DND-41 (cell line): ENCODE data around the gene SOX8.

Experiments used
- ATAC-seq: fragments of 200-7000 bp; cut with Tn5 transposase; 3 replicates; pipeline ENCODE4 v1.9.1; 2021; ENCODE audit warnings: low read depth; ENCODE audit not compliant: insufficient read depth
- DNase-seq: peaks from one replicate; pipeline ENCODE4 v3.0.0-alpha.2; 2020
- H2AFZ ChIP-seq: 2 replicates; pipeline ENCODE4 v1.6.0; 2012; ENCODE audit warnings: low read depth, low read length
- H3K27ac ChIP-seq: 2 replicates; pipeline ENCODE4 v1.5.1; 2012; ENCODE audit warnings: low read length, inconsistent platforms
- H3K27me3 ChIP-seq: fragments of 200-600 bp; sonication (generic); 2 replicates; pipeline ENCODE4 v1.6.0; 2012; ENCODE audit warnings: low read length, mild to moderate bottlenecking, inconsistent platforms; ENCODE audit not compliant: insufficient read depth, poor library complexity
- H3K36me3 ChIP-seq: 2 replicates; pipeline ENCODE4 v1.5.1; 2012; ENCODE audit warnings: low read length, inconsistent platforms; ENCODE audit not compliant: insufficient read depth
- H3K4me1 ChIP-seq: 2 replicates; pipeline ENCODE4 v1.5.1; 2012; ENCODE audit warnings: mild to moderate bottlenecking, low read length; ENCODE audit not compliant: insufficient read depth
- H3K4me2 ChIP-seq: 2 replicates; pipeline ENCODE4 v1.6.0; 2012; ENCODE audit warnings: mild to moderate bottlenecking, moderate library complexity, low read length, inconsistent platforms; ENCODE audit not compliant: insufficient read depth
- H3K4me3 ChIP-seq, 2 experiments: fragments of 200-600 bp in 1 of 2; shearing (Covaris generic) in 1 of 2; 2 replicates each; pipeline ENCODE4 v1.5.1; 2012 to 2016; ENCODE audit warnings: inconsistent platforms in 2 of 2, low read length in 2 of 2, mild to moderate bottlenecking in 2 of 2, low read depth in 1 of 2, moderate library complexity in 1 of 2
- H3K79me2 ChIP-seq: 2 replicates; pipeline ENCODE4 v1.6.0; 2012; ENCODE audit warnings: low read length, inconsistent platforms; ENCODE audit not compliant: insufficient read depth
- H3K9ac ChIP-seq: 2 replicates; pipeline ENCODE4 v1.6.0; 2012; ENCODE audit warnings: low read depth, mild to moderate bottlenecking, inconsistent platforms, low read length, moderate library complexity
- H3K9me3 ChIP-seq: 2 replicates; pipeline ENCODE4 v1.5.1; 2012; ENCODE audit warnings: low read length, moderate library complexity, mild to moderate bottlenecking, inconsistent platforms; ENCODE audit not compliant: insufficient read depth, severe bottlenecking
- H4K20me1 ChIP-seq: 2 replicates; pipeline ENCODE4 v1.6.0; 2012; ENCODE audit warnings: low read length; ENCODE audit not compliant: insufficient read depth
- EZH2 ChIP-seq: IDR thresholded peaks from 3 replicates; pipeline ENCODE4 v1.6.1; 2012; ENCODE audit warnings: borderline replicate concordance, low read depth, mild to moderate bottlenecking, moderate library complexity, low read length, inconsistent platforms; ENCODE audit not compliant: severe bottlenecking
- TF ChIP-seq, protein P1 (sequence below): IDR thresholded peaks from 2 replicates; pipeline ENCODE4 v1.5.1; 2012; ENCODE audit warnings: borderline replicate concordance, low read length, moderate library complexity, mild to moderate bottlenecking; ENCODE audit not compliant: poor library complexity, severe bottlenecking; ENCODE audit errors: extremely low read depth

SOX8 gene

DNA sequence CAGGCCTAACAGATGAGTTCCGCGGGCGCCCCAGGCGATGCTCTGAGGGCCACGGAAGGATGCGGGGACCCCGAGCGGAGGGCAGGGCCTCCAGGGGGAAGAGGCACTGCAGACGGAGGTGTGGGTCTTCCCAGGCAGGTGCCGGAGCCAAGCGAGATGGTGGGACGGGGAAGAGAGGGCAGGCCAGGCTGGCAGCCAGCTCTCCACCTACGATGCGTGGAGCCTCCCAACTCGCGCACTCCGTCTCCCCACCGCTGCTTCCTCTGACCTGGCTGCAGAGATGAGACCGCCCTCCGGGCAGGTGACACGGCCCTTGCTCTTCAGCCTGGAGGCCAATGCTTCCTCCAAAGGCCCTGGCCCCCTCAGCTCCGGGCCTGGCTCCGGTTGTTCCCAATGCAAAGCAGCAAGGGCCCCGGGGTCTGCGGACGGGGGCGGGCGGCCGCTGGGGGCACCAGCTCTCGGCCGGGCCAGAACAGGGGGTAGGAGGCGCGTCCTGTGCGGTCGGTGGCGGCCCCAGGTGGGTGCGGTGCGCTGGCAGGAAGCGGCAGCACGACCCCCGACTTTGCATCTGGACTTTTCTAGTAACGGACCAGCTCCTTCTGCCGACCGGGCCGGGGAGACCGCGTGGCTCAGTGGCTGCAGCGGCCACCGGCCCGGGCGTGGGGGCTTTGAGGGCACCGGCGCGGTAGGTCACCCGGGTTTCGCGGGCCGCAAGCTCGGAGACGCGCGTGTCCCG, 1.5 kb upstream of the SOX8 start:
- no peaks in the 10 kb centered on the region for H3K9me3 ChIP-seq
- H2AFZ ChIP-seq, result no peak overlapping the region
- H3K27ac ChIP-seq, result no peak overlapping the region
- no peaks in the 10 kb centered on the region for H3K79me2 ChIP-seq
- no peak for DNase-seq
- ATAC-seq, result no peak
- TF ChIP-seq, protein P1, sequence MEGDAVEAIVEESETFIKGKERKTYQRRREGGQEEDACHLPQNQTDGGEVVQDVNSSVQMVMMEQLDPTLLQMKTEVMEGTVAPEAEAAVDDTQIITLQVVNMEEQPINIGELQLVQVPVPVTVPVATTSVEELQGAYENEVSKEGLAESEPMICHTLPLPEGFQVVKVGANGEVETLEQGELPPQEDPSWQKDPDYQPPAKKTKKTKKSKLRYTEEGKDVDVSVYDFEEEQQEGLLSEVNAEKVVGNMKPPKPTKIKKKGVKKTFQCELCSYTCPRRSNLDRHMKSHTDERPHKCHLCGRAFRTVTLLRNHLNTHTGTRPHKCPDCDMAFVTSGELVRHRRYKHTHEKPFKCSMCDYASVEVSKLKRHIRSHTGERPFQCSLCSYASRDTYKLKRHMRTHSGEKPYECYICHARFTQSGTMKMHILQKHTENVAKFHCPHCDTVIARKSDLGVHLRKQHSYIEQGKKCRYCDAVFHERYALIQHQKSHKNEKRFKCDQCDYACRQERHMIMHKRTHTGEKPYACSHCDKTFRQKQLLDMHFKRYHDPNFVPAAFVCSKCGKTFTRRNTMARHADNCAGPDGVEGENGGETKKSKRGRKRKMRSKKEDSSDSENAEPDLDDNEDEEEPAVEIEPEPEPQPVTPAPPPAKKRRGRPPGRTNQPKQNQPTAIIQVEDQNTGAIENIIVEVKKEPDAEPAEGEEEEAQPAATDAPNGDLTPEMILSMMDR, result no peak
- TF ChIP-seq EZH2, result no peak
- H3K36me3 ChIP-seq, result no peaks in the 10 kb centered on the region
- H3K4me3 ChIP-seq, result no peak overlapping the region
- H3K4me2 ChIP-seq, result no peak overlapping the region
- no peak overlapping the region for H3K9ac ChIP-seq
- H3K4me1 ChIP-seq, result no peaks in the 10 kb centered on the region
- no peaks in the 10 kb centered on the region; the same call in 1 of the 2 replicates for H4K20me1 ChIP-seq
- H3K27me3 ChIP-seq, result no peaks in the 10 kb centered on the region

DNA sequence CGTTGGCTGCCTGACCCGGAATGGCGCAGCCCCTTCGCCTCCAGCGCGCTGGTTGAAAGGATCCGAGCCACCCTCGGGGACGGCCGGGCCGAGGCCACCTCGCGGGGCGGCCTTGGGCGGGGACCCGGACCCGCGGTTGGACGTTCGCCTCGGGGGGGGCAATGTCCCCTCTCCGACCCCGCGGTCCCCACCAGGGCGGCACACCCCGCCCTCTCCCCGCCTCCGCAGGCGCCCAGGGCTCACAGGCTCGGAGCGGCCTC, 1.0 kb upstream of the SOX8 start:
- Histone ChIP-seq H4K20me1 (no peaks in the 10 kb centered on the region; the same call in 1 of the 2 replicates), H3K27me3 (no peaks in the 10 kb centered on the region), H3K36me3 (no peaks in the 10 kb centered on the region), H3K9me3 (no peaks in the 10 kb centered on the region), H3K27ac (no peak overlapping the region), H3K4me2 (no peak overlapping the region), H3K9ac (no peak overlapping the region), H3K79me2 (no peaks in the 10 kb centered on the region), H3K4me1 (no peaks in the 10 kb centered on the region), H2AFZ (no peak overlapping the region), H3K4me3 (no peak overlapping the region)
- TF ChIP-seq, protein P1, result no peak
- no peak for TF ChIP-seq EZH2
- ATAC-seq, result no peak
- DNase-seq, result no peak

DNA sequence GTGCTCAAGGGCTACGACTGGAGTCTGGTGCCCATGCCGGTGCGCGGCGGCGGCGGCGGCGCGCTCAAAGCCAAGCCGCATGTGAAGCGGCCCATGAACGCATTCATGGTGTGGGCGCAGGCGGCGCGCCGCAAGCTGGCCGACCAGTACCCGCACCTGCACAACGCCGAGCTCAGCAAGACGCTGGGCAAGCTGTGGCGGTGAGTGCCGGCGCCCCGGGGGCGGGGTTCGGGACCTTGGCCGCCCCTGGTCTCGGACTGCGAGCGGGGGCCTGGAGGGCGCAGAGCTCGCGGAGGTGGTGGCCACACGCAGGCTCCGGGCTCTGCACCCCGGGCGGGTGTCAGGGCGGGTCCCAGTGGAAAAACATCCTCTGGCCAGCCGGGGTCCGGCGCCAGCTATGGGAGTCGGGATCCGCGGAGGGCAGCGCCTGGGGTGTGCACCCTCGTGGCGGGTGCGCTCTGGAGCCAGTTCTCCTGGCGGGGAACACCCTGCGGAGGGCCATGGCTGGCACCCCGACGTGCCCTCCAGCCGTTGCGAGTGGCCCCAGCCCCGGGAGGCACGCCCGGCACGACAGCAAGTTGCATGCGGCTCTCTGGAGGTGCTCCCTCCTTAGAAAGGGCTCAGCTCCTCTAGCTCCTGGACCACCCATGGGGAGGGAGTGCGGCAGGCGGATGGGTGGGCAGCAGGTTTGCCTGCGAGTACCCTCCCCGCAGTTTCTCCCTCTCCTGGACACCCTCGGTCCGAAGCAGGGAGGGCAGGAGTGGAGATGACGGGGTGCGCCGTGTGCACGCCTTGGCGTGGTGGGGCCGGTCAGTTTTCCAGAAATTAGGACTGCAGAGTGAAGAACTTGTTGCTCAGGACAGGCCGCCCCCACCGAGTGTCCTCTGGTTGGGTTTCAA, 824 bp downstream of the SOX8 start:
- H3K9me3 ChIP-seq, result no peaks in the 10 kb centered on the region
- H4K20me1 ChIP-seq, result no peaks in the 10 kb centered on the region; the same call in 1 of the 2 replicates
- no peak overlapping the region for H3K4me3 ChIP-seq
- no peaks in the 10 kb centered on the region for H3K4me1 ChIP-seq
- no peak overlapping the region for H3K27ac ChIP-seq
- H3K27me3 ChIP-seq, result no peaks in the 10 kb centered on the region
- DNase-seq (no peak), ATAC-seq (no peak)
- H3K36me3 ChIP-seq, result no peaks in the 10 kb centered on the region
- TF ChIP-seq, protein P1, result no peak
- no peak for TF ChIP-seq EZH2
- H3K79me2 ChIP-seq, result no peaks in the 10 kb centered on the region
- no peak overlapping the region for H3K4me2 ChIP-seq
- H2AFZ ChIP-seq, result no peak overlapping the region
- no peak overlapping the region for H3K9ac ChIP-seq
